Karpas-422 (cell line): ENCODE measurements around the gene MOGAT3. TPM values are rescaled to one million over a fixed set of nuclear protein-coding genes. Genes with fewer than 3 reads are reported as not detected.

ENCODE experiments used
- DNase-seq: peaks from one replicate; pipeline ENCODE4 v3.0.0-alpha.2; 2015
- H2AFZ ChIP-seq: fragments of 200-600 bp; sonication (generic); 2 replicates; pipeline ENCODE4 v1.6.1; 2014; ENCODE audit warnings: antibody characterized with exemption, low read length, mixed read lengths
- H3K27ac ChIP-seq: fragments of 200-600 bp; sonication (generic); 2 replicates; pipeline ENCODE4 v1.5.1; 2014; ENCODE audit warnings: mild to moderate bottlenecking, low read length, moderate library complexity
- H3K27me3 ChIP-seq: fragments of 200-600 bp; sonication (generic); 2 replicates; pipeline ENCODE4 v1.6.1; 2014; ENCODE audit warnings: low read length, mixed read lengths
- H3K36me3 ChIP-seq: fragments of 200-600 bp; sonication (generic); 2 replicates; pipeline ENCODE4 v1.6.1; 2014; ENCODE audit warnings: low read length, mixed read lengths; ENCODE audit not compliant: insufficient read depth
- H3K4me1 ChIP-seq: fragments of 200-600 bp; sonication (generic); 2 replicates; pipeline ENCODE4 v1.6.1; 2014; ENCODE audit warnings: mild to moderate bottlenecking, low read length, mixed read lengths
- H3K4me2 ChIP-seq: fragments of 200-600 bp; sonication (generic); 2 replicates; pipeline ENCODE4 v1.6.1; 2014; ENCODE audit warnings: low read length, low read depth, mild to moderate bottlenecking; ENCODE audit not compliant: poor library complexity, severe bottlenecking
- H3K4me3 ChIP-seq: fragments of 200-600 bp; sonication (generic); 2 replicates; pipeline ENCODE4 v1.5.1; 2014; ENCODE audit warnings: mild to moderate bottlenecking, antibody characterized with exemption, low read length, mixed read lengths
- H3K79me2 ChIP-seq: fragments of 200-600 bp; sonication (generic); 2 replicates; pipeline ENCODE4 v1.6.1; 2014; ENCODE audit warnings: mild to moderate bottlenecking, low read length, mixed read lengths
- H3K9ac ChIP-seq: fragments of 200-600 bp; sonication (generic); 2 replicates; pipeline ENCODE4 v1.6.0; 2014; ENCODE audit warnings: low read length
- H3K9me2 ChIP-seq: fragments of 200-600 bp; sonication (generic), shearing (Covaris generic); replicated peaks from 2 replicates; pipeline ENCODE4 v1.6.0; 2014; ENCODE audit warnings: mild to moderate bottlenecking, low read length, moderate library complexity; ENCODE audit not compliant: insufficient read depth
- H3K9me3 ChIP-seq: fragments of 300-700, 200-600 bp; sonication (generic); 2 replicates; pipeline ENCODE4 v1.6.1; 2014; ENCODE audit warnings: low read length, mixed read lengths
- H4K20me1 ChIP-seq: fragments of 200-600 bp; sonication (generic); 2 replicates; pipeline ENCODE4 v1.6.1; 2014; ENCODE audit warnings: mild to moderate bottlenecking, antibody characterized with exemption, low read length, low read depth; ENCODE audit not compliant: insufficient read depth
- total RNA-seq: library from RNA; depleted of rRNA; stranded (reverse); fragments of >200 nt; shearing (Covaris generic); gene quantifications from 2 replicates; pipeline ENCODE4 v1.2.3, GENCODE V29; 2014; ENCODE audit warnings: low replicate concordance

Gene MOGAT3
- total RNA-seq, 1 experiment from 2014 or later: not detected

- Histone ChIP-seq H3K27me3 (no peaks in the 10 kb centered on the region), H3K9me2 (no peaks in the 10 kb centered on the region), H3K4me1 (no peaks in the 10 kb centered on the region), H2AFZ (no peak overlapping the region), H3K4me3 (no peak overlapping the region), H4K20me1 (no peaks in the 10 kb centered on the region), H3K9ac (no peak overlapping the region), H3K27ac (no peak overlapping the region), H3K4me2 (no peak overlapping the region), H3K79me2 (no peaks in the 10 kb centered on the region), H3K9me3 (no peaks in the 10 kb centered on the region), H3K36me3 (no peaks in the 10 kb centered on the region)
- DNase-seq: no peak
Observed at GRCh38 chr7:101236292-101236835, 35.5 kb upstream of the MOGAT3 start.

DNA sequence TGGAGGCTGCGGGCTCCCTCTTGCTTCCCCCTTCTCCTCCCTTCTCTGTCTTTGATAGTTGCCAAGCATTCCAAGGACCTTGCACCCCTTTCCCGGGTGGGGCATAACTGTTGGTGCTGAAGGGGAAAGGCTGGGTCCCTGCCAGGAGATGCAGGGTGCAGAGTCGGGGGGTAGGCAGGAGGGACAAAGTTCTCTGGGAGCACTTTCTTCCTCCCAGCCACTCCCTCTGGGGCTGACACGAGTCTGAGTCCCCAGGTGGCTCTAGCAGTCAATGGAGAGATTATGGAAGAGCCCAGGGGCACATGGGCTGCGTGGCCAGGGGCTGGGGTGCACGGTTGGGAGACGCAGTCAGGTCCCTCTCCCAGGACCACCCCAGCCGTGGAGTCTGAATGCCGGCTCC, 34.7 kb upstream of the MOGAT3 start:
- Histone ChIP-seq H3K4me3 (no peak overlapping the region), H3K27ac (no peak overlapping the region), H3K27me3 (no peaks in the 10 kb centered on the region), H2AFZ (no peak overlapping the region), H3K9me2 (no peaks in the 10 kb centered on the region), H3K9ac (no peak overlapping the region), H3K4me2 (no peak overlapping the region), H4K20me1 (no peaks in the 10 kb centered on the region), H3K36me3 (no peaks in the 10 kb centered on the region), H3K79me2 (no peaks in the 10 kb centered on the region), H3K9me3 (no peaks in the 10 kb centered on the region), H3K4me1 (no peaks in the 10 kb centered on the region)
- DNase-seq: no peak

GRCh38 chr7:101235050-101235449, 34.2 kb upstream of the MOGAT3 start:
- Histone ChIP-seq H2AFZ (no peak overlapping the region), H3K79me2 (no peaks in the 10 kb centered on the region), H3K9me2 (no peaks in the 10 kb centered on the region), H3K27me3 (no peaks in the 10 kb centered on the region), H3K9me3 (no peaks in the 10 kb centered on the region), H3K27ac (no peak overlapping the region), H3K4me3 (no peak overlapping the region), H4K20me1 (no peaks in the 10 kb centered on the region), H3K4me2 (no peak overlapping the region), H3K36me3 (no peaks in the 10 kb centered on the region), H3K9ac (no peak overlapping the region), H3K4me1 (no peaks in the 10 kb centered on the region)
- DNase-seq: no peak

- Histone ChIP-seq H2AFZ (no peak overlapping the region), H3K4me3 (no peak overlapping the region), H3K9me2 (no peaks in the 10 kb centered on the region), H3K79me2 (no peaks in the 10 kb centered on the region), H3K27me3 (no peaks in the 10 kb centered on the region), H3K9ac (no peak overlapping the region), H3K4me1 (no peaks in the 10 kb centered on the region), H3K4me2 (no peak overlapping the region), H3K36me3 (no peaks in the 10 kb centered on the region), H3K27ac (no peak overlapping the region), H4K20me1 (no peaks in the 10 kb centered on the region), H3K9me3 (no peaks in the 10 kb centered on the region)
- no peak for DNase-seq
Observed at GRCh38 chr7:101234636-101235035, 33.8 kb upstream of the MOGAT3 start.

DNA sequence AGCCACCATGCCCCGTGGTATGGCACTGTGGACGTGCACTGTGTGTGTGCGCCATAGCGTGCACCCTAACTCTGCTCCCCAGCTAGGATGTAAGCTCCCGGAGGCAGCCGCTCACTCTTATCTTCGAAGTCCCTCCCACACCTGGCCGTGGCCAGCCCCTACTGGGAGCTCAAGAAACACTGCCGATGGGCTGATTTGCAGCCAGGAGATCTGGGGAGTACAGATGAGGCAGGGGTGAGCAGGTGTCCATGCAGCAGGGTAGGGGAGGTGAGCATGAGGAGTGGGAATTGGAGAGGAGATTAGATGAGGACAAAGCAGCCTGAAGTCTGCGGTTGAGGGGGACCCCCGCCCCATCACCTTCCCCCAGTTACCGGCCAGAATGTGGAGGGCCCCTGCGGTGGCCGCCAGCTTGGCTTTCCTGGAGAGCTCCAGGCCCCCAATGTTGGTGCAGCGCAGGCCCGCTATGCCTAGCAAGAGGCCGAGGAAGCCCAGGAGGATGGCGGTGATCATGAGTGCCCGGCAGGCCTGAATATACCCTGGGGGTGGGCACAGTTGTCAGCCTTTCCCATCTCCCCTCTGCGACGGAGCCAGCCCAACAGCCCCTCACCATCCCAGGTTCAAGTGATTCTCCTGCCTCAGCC, 33.2 kb upstream of the MOGAT3 start:
- Histone ChIP-seq H3K27me3 (no peaks in the 10 kb centered on the region), H3K36me3 (no peaks in the 10 kb centered on the region), H3K79me2 (no peaks in the 10 kb centered on the region), H3K27ac (no peak overlapping the region), H3K9me2 (no peaks in the 10 kb centered on the region), H3K4me1 (no peaks in the 10 kb centered on the region), H3K4me2 (no peak overlapping the region), H2AFZ (no peak overlapping the region), H3K4me3 (no peak overlapping the region), H4K20me1 (no peaks in the 10 kb centered on the region), H3K9ac (no peak overlapping the region), H3K9me3 (no peaks in the 10 kb centered on the region)
- no peak for DNase-seq

GRCh38 chr7:101232141-101232850, 31.5 kb upstream of the MOGAT3 start:
- no peak overlapping the region for H2AFZ ChIP-seq

DNA sequence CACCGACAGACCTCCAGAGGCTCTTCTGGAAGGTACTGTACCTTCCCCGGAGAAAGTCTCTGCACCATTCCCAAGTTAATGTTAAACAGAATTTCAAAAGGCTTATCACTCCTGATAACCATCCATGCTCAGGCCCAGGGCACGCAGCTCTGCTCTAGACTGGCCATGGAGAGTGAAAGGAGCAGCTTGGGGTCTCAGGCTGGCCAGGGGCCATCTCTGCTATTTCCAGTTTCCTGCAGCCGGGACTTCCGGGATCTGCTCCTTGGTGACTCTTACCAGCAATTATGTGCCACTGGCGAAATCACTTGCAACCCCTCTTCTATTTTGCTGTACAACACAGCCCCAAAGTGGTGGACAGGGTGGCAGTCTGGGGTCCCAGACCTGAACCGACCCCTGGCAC, 30.8 kb upstream of the MOGAT3 start:
- H3K9me2 ChIP-seq: no peaks in the 10 kb centered on the region
- no peak overlapping the region for H3K27ac ChIP-seq
- no peaks in the 10 kb centered on the region for H3K9me3 ChIP-seq
- no peak overlapping the region for H3K4me2 ChIP-seq
- no peaks in the 10 kb centered on the region for H3K36me3 ChIP-seq
- H3K4me3 ChIP-seq: no peak overlapping the region
- H2AFZ ChIP-seq: no peak overlapping the region
- H3K9ac ChIP-seq: no peak overlapping the region
- H3K79me2 ChIP-seq: no peaks in the 10 kb centered on the region
- peaks cover 5% of the 10 kb centered on the region for H3K4me1 ChIP-seq
- no peaks in the 10 kb centered on the region for H3K27me3 ChIP-seq
- H4K20me1 ChIP-seq: no peaks in the 10 kb centered on the region
- DNase-seq: no peak

More at GRCh38 chr7:101232141-101232850, 31.5 kb upstream of the MOGAT3 start:
- Histone ChIP-seq H3K27me3 (no peaks in the 10 kb centered on the region), H4K20me1 (no peaks in the 10 kb centered on the region), H3K4me1 (peaks cover 5% of the 10 kb centered on the region), H3K79me2 (no peaks in the 10 kb centered on the region), H3K9me3 (no peaks in the 10 kb centered on the region), H3K36me3 (no peaks in the 10 kb centered on the region), H3K4me2 (no peak overlapping the region), H3K9ac (no peak overlapping the region), H3K27ac (no peak overlapping the region), H3K9me2 (no peaks in the 10 kb centered on the region), H3K4me3 (no peak overlapping the region)
- no peak for DNase-seq

DNA sequence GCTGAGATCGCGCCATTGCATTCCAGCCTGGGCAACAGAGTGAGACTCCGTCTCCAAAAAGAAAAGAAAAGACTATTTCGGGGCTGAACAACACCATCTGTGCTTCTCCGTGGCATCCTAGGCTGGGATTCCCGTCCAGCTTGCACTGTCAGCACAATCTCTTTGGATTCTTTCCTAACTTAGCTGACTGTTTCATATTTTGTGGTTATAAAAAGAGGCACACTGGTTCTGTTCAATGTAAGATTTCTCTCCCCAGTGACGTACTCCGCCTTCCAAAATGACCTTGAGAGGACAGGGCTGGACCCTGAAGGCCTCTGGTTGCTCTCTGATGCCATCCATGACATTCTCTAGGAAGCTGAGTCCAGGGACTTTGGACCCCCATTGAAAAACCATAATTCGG, 25.9 kb upstream of the MOGAT3 start:
- Histone ChIP-seq H3K79me2 (0 out of 2 replicates have a peak, but pooled peaks cover 1% of the 10 kb centered on the region), H3K4me1 (peaks cover 5% of the 10 kb centered on the region), H3K9ac (no peak overlapping the region), H3K9me2 (no peaks in the 10 kb centered on the region), H3K27ac (no peak overlapping the region), H3K27me3 (no peaks in the 10 kb centered on the region), H3K9me3 (no peaks in the 10 kb centered on the region), H3K36me3 (no peaks in the 10 kb centered on the region), H2AFZ (no peak overlapping the region), H4K20me1 (no peaks in the 10 kb centered on the region), H3K4me3 (no peak overlapping the region), H3K4me2 (no peak overlapping the region)
- no peak for DNase-seq
